ENCODE results near the gene GNAO1. TPM values are rescaled to one million over a fixed set of nuclear protein-coding genes. Genes with fewer than 3 reads are reported as not detected.

Gene GNAO1
- polyA plus RNA-seq, 1 donor from 2014 or later = 31.5 TPM

- no peak overlapping the region for H3K27ac ChIP-seq (ENCODE audit: low read length)
- H3K79me2 ChIP-seq (replicated peaks; ENCODE audit: insufficient read depth, low read length) = no peaks in the 10 kb centered on the region
- TF ChIP-seq MXI1 (conservative IDR thresholded peaks at IDR 0.05; ENCODE audit: poor library complexity, severe bottlenecking) (no peak), TAF1 (IDR thresholded peaks at IDR 0.05; ENCODE audit: low read depth) (no peak), POLR2AphosphoS5 (IDR thresholded peaks at IDR 0.05) (no peak), EZH2 (IDR thresholded peaks at IDR 0.05; ENCODE audit: borderline replicate concordance, insufficient read depth, low read length, poor library complexity, severe bottlenecking) (no peak), SMC3 (conservative IDR thresholded peaks at IDR 0.05; ENCODE audit: poor library complexity) (no peak), EP300 (conservative IDR thresholded peaks at IDR 0.05; ENCODE audit: poor library complexity, severe bottlenecking) (no peak), RAD21 (conservative IDR thresholded peaks at IDR 0.05) (no peak), REST (IDR thresholded peaks at IDR 0.05; ENCODE audit: borderline replicate concordance) (no peak)
- TF ChIP-seq, protein P1, sequence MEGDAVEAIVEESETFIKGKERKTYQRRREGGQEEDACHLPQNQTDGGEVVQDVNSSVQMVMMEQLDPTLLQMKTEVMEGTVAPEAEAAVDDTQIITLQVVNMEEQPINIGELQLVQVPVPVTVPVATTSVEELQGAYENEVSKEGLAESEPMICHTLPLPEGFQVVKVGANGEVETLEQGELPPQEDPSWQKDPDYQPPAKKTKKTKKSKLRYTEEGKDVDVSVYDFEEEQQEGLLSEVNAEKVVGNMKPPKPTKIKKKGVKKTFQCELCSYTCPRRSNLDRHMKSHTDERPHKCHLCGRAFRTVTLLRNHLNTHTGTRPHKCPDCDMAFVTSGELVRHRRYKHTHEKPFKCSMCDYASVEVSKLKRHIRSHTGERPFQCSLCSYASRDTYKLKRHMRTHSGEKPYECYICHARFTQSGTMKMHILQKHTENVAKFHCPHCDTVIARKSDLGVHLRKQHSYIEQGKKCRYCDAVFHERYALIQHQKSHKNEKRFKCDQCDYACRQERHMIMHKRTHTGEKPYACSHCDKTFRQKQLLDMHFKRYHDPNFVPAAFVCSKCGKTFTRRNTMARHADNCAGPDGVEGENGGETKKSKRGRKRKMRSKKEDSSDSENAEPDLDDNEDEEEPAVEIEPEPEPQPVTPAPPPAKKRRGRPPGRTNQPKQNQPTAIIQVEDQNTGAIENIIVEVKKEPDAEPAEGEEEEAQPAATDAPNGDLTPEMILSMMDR (IDR thresholded peaks at IDR 0.05; ENCODE audit: poor library complexity, severe bottlenecking) = no peak
- no peak overlapping the region for H3K4me2 ChIP-seq (ENCODE audit: low read length)
- no peaks in the 10 kb centered on the region for H3K27me3 ChIP-seq (ENCODE audit: insufficient read depth, low read depth, low read length)
- H3K4me3 ChIP-seq (ENCODE audit: low read length) = no peak overlapping the region
- peaks cover 28% of the 10 kb centered on the region for H3K36me3 ChIP-seq (ENCODE audit: insufficient read depth, low read length)
- H2AFZ ChIP-seq (ENCODE audit: low read depth, low read length) = no peak overlapping the region
- no peaks in the 10 kb centered on the region for H3F3A ChIP-seq (ENCODE audit: insufficient read depth, low read length, poor library complexity, severe bottlenecking)
- H3K9me3 ChIP-seq (ENCODE audit: low read length) = peaks cover 6% of the 10 kb centered on the region
- H4K20me1 ChIP-seq (ENCODE audit: insufficient read depth) = no peaks in the 10 kb centered on the region
- no peaks in the 10 kb centered on the region for H3K9me2 ChIP-seq (ENCODE audit: insufficient read depth, low read length)
- H3K9ac ChIP-seq (ENCODE audit: low read length) = no peak overlapping the region
Observed at GRCh38 chr16:56382901-56383355, 191.6 kb downstream of the GNAO1 start.

DNA sequence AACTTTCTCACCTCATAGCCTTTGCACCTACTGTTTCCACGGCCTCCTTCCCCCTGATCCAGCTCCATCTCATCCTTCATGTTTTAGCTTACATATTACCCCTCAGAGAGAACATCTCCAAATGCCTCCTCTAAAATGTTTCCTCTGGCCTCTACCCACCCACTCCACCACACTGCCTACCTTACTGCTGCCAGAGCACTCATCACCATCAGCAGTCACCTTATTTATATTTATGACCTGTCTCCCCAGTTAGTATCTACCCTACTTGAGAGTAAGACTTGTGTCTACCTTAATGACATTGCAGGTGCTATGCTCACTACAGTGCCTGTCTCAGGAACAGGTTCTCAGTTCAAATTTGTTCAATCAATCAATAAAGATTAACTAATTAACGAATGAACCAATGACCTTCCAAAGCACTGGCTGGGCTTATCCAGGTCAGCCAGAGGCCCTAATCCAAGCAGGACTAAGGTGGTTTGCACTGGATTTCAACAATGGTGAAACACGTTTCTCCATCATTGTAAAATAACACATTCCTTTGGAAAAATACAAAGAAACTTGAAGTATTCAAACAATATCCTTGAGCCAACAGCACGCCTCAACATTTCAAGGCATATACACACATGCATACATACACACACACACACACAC is 192.9 kb downstream of the GNAO1 start:
- H3K9me3 ChIP-seq (ENCODE audit: low read length) = peaks cover 6% of the 10 kb centered on the region
- no peak for TF ChIP-seq EP300 (conservative IDR thresholded peaks at IDR 0.05; ENCODE audit: poor library complexity, severe bottlenecking)
- TF ChIP-seq REST (IDR thresholded peaks at IDR 0.05; ENCODE audit: borderline replicate concordance) = no peak
- TF ChIP-seq SMC3 (conservative IDR thresholded peaks at IDR 0.05; ENCODE audit: poor library complexity) = no peak
- TF ChIP-seq TAF1 (IDR thresholded peaks at IDR 0.05; ENCODE audit: low read depth) = no peak
- TF ChIP-seq, protein P1 (IDR thresholded peaks at IDR 0.05; ENCODE audit: poor library complexity, severe bottlenecking) = no peak
- no peak for TF ChIP-seq EZH2 (IDR thresholded peaks at IDR 0.05; ENCODE audit: borderline replicate concordance, insufficient read depth, low read length, poor library complexity, severe bottlenecking)
- TF ChIP-seq MXI1 (conservative IDR thresholded peaks at IDR 0.05; ENCODE audit: poor library complexity, severe bottlenecking) = no peak
- no peak for TF ChIP-seq RAD21 (conservative IDR thresholded peaks at IDR 0.05)
- TF ChIP-seq POLR2AphosphoS5 (IDR thresholded peaks at IDR 0.05) = no peak
- H3K4me2 ChIP-seq (ENCODE audit: low read length) = no peak overlapping the region
- no peaks in the 10 kb centered on the region for H3K9me2 ChIP-seq (ENCODE audit: insufficient read depth, low read length)
- no peak overlapping the region for H3K27ac ChIP-seq (ENCODE audit: low read length)
- no peaks in the 10 kb centered on the region for H4K20me1 ChIP-seq (ENCODE audit: insufficient read depth)
- no peak overlapping the region for H3K4me3 ChIP-seq (ENCODE audit: low read length)
- no peaks in the 10 kb centered on the region for H3K79me2 ChIP-seq (replicated peaks; ENCODE audit: insufficient read depth, low read length)
- peaks cover 30% of the 10 kb centered on the region for H3K36me3 ChIP-seq (ENCODE audit: insufficient read depth, low read length)
- no peak overlapping the region for H2AFZ ChIP-seq (ENCODE audit: low read depth, low read length)
- H3K9ac ChIP-seq (ENCODE audit: low read length) = no peak overlapping the region
- H3F3A ChIP-seq (ENCODE audit: insufficient read depth, low read length, poor library complexity, severe bottlenecking) = no peaks in the 10 kb centered on the region
- H3K27me3 ChIP-seq (ENCODE audit: insufficient read depth, low read depth, low read length) = no peaks in the 10 kb centered on the region
